ENCODE measurements around the gene SLC43A2. TPM values are rescaled to one million over a fixed set of nuclear protein-coding genes. Genes with fewer than 3 reads are reported as not detected.
"Not testable (repeated sequence)": the region's sequence is repeated elsewhere in the genome, so short reads cannot be mapped to it uniquely, and the experiment has no call there.

SLC43A2 gene
- total and polyA plus RNA-seq, 8 donors = 0.29 to 15.8 (median 5.2) TPM

GRCh38 chr17:1661045-1661444 is 32.4 kb upstream of the SLC43A2 start:
- Histone ChIP-seq H3K27ac (no peak overlapping the region), H3K9me3 (no peaks in the 10 kb centered on the region), H3K4me1 (no peaks in the 10 kb centered on the region), H3K27me3 (no peaks in the 10 kb centered on the region), H3K36me3 (peaks cover 86 to 100% (median 100%) of the 10 kb centered on the region in 4 donors), H3K4me3 (no peak overlapping the region)
- no peak for DNase-seq
- 93 to 94% (median 93%) methylated on average over 8 to 12 of the region's 12 CpGs for WGBS, 5 donors
- intact Hi-C loops (cut with DNase I; ENCODE audit: low total_unique reads) = no loop called here
- TF ChIP-seq POLR2AphosphoS5 (IDR thresholded peaks at IDR 0.05) (no peak), CTCF (IDR thresholded peaks at IDR 0.05) (no peak), POLR2A (IDR thresholded peaks at IDR 0.05) (no peak), EP300 (IDR thresholded peaks at IDR 0.05) (no peak)

GRCh38 chr17:1658100-1658499 is 29.5 kb upstream of the SLC43A2 start:
- Histone ChIP-seq H3K4me1 (no peaks in the 10 kb centered on the region), H3K4me3 (no peak overlapping the region), H3K27ac (no peak overlapping the region), H3K27me3 (no peaks in the 10 kb centered on the region), H3K9me3 (no peaks in the 10 kb centered on the region), H3K36me3 (peaks cover 97 to 100% (median 100%) of the 10 kb centered on the region in 4 donors)
- intact Hi-C loops (cut with DNase I; ENCODE audit: low total_unique reads) = no loop called here
- TF ChIP-seq POLR2AphosphoS5 (IDR thresholded peaks at IDR 0.05) = no peak
- no peak for TF ChIP-seq EP300 (IDR thresholded peaks at IDR 0.05)
- TF ChIP-seq POLR2A (IDR thresholded peaks at IDR 0.05) = no peak
- TF ChIP-seq CTCF (IDR thresholded peaks at IDR 0.05) = no peak
- DNase-seq = no peak
- WGBS, 5 donors = 86 to 97% (median 89%) methylated on average over 9 of the region's 9 CpGs

- Histone ChIP-seq H3K27me3 (no peaks in the 10 kb centered on the region), H3K9me3 (no peaks in the 10 kb centered on the region), H3K4me1 (peaks cover 21 to 28% (median 23%) of the 10 kb centered on the region in 4 donors), H3K36me3 (peaks cover 80 to 85% (median 84%) of the 10 kb centered on the region in 4 donors), H3K27ac (no peak overlapping the region), H3K4me3 (no peak overlapping the region)
- intact Hi-C loops (cut with DNase I; ENCODE audit: low total_unique reads) = no loop called here
- 91 to 94% (median 93%) methylated on average over 14 of the region's 14 CpGs for WGBS, 5 donors
- DNase-seq = no peak
- TF ChIP-seq CTCF (IDR thresholded peaks at IDR 0.05) (no peak), EP300 (IDR thresholded peaks at IDR 0.05) (no peak), POLR2AphosphoS5 (IDR thresholded peaks at IDR 0.05) (no peak), POLR2A (IDR thresholded peaks at IDR 0.05) (no peak)
These were observed 25.1 kb upstream of the SLC43A2 start for GRCh38 chr17:1653735-1654134.

- H3K36me3 ChIP-seq = peaks cover 71 to 76% (median 75%) of the 10 kb centered on the region in 4 donors
These were observed 24.2 kb upstream of the SLC43A2 start for GRCh38 chr17:1652794-1653193.

DNA sequence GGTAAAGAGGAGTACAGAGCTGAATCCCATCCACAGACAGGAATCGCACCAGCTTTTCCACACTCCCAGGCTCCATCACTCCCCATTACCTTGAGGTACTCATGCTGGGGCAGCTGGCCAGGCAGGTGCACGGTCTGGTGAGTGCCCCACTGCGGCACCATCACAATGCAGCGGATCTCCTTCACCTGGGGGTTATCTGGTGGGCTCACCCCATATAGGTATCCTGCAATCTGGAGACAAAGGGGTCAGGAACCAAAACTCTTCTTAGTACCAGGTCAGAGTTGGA is 22.9 kb upstream of the SLC43A2 start:
- H3K4me1 ChIP-seq = peaks cover 35 to 47% (median 41%) of the 10 kb centered on the region in 4 donors
- TF ChIP-seq POLR2A (IDR thresholded peaks at IDR 0.05) (no peak), CTCF (IDR thresholded peaks at IDR 0.05) (no peak), POLR2AphosphoS5 (IDR thresholded peaks at IDR 0.05) (no peak), EP300 (IDR thresholded peaks at IDR 0.05) (no peak)
- H3K9me3 ChIP-seq = no peaks in the 10 kb centered on the region
- 62 to 84% (median 73%) methylated on average over 4 of the region's 4 CpGs for WGBS, 5 donors
- peak in 1 of 2 donors; percentile 19 for DNase-seq
- intact Hi-C loops (cut with DNase I; ENCODE audit: low total_unique reads) = no loop called here
- peaks cover 58 to 67% (median 62%) of the 10 kb centered on the region in 4 donors for H3K36me3 ChIP-seq
- no peak overlapping the region for H3K4me3 ChIP-seq
- no peaks in the 10 kb centered on the region for H3K27me3 ChIP-seq
- peak overlapping the region in 4 of 5 donors; percentile 96 to 99 (median 98) for H3K27ac ChIP-seq

More at GRCh38 chr17:1652794-1653193, 24.2 kb upstream of the SLC43A2 start:
- 88 to 91% (median 89%) methylated on average over 7 of the region's 7 CpGs for WGBS, 5 donors
- DNase-seq; H3K9me3 ChIP-seq; H3K27me3 ChIP-seq; intact Hi-C loops (cut with DNase I; ENCODE audit: low total_unique reads); H3K27ac ChIP-seq; H3K4me3 ChIP-seq: not testable (repeated sequence)
- peaks cover 31 to 38% (median 32%) of the 10 kb centered on the region in 4 donors for H3K4me1 ChIP-seq

Data from stomach (tissue), 9 donors.